ENCODE results near the gene NUMBL.
"Not testable (repeated sequence)": the region's sequence is repeated elsewhere in the genome, so short reads cannot be mapped to it uniquely, and the experiment has no call there.

NUMBL gene

GRCh38 chr19:40690050-40690692 is at the start of gene NUMBL:
Gene NUMBL (minus strand): TSS chr19:40690651. CDS start chr19:40690483, 168 bp downstream.
- DNase-seq: no peak

GRCh38 chr19:40739030-40739839 is 48.8 kb upstream of the NUMBL start:
- DNase-seq: no peak

DNA sequence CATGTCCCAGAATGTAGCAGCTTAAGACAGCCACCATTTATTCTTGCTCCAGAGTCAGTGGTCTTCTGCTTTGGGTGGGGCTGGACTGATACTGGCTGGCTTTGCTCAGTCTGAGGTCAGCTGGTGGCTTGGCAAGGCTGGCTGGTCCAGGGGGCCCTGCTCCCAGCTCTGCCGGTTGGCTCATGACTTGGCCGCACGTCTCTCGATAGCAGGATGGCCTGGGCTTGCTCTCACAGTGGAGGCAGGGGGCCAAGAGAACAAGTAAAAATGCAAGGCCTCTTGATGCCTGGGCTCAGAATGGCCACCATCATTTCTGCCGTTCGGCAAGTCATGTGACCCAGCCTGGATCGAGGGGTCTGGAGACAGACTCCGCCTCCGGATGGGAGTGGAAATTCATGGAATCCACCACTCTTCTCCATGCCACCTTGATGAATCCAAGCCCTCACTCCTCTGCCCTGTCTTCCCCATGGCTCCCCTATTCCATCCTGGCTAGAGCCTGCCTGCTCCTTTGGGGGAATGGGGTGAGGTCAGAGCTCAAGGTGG is 46.7 kb upstream of the NUMBL start:
- no peak for DNase-seq

DNA sequence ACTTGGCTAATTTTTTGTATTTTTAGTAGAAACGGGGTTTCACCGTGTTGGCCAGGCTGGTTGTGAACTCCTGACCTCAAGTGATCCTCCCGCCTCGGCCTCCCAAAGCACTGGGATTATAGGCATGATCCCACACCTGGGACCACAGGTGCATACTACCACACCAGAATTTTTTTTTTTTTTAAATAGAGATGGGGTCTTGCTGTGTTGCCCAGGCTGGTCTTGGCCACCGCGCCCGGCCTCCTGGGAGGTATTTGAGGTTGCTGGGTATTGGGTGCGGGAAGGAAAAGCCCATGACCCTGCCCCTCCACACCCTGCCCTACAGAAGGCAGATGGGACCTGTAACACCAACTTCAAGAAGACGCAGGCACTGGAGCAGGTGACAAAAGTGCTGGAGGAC is 46.2 kb upstream of the NUMBL start:
- DNase-seq: no peak

DNA sequence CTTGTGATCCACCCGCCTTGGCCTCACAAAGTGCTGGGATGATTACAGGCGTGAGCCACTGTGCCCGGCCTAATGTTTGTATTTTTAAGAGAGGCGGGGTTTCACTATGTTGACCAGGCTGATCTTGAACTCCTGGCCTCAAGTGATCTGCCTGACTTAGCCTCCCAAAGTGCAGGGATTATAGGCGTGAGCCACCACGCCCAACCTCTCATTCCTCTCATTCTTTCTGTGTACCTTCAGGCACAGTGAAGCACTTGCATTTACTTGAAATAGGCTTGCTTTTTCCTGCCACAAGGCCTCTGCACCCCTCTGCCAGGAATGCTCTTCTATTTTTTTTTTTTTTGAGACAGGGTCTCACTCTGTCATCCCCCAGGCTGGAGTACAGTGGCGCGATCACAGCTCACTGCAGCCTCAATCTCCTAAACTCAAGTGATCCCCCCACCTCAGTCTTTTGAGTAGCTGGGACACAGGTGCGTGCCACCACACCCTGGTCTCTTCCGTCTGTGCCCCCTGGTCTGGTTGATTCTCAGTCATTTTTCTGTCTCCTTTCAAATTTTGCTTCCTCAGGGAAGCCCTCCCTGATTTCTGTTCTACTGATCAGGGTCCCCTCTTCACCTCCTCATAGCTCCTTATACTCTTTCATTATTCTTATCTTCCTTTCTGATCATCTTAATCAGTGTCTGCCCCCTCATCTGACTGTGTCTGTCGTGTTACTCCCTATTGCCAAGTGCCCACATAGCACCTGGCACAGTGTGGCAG is 44.7 kb upstream of the NUMBL start:
- DNase-seq: no peak

- DNase-seq: no peak
Observed at GRCh38 chr19:40733149-40733548, 42.7 kb upstream of the NUMBL start.

DNA sequence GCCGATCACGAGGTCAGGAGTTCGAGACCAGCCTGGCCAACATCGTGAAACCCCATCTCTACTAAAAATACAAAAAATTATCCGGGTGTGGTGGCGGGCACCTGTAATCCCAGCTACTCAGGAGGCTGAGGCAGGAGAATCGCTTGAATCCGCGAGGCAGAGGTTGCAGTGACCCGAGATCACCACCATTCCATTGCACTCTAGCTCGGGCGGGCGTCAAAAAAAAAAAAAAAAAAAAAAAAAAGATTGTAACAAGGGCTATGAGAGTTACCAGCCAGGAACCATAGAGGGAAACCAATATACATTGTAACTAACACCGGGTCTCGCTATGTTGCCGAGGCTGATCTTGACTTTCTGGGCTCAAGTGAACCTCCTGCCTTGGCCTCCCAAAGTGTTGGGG is 41.9 kb upstream of the NUMBL start:
- DNase-seq: not testable (repeated sequence)

- not testable (repeated sequence) for DNase-seq
Observed at GRCh38 chr19:40730065-40730464, 39.6 kb upstream of the NUMBL start.

GRCh38 chr19:40726279-40726678 is 35.8 kb upstream of the NUMBL start:
- DNase-seq: no peak

- DNase-seq: no peak
Observed at GRCh38 chr19:40724855-40725254, 34.4 kb upstream of the NUMBL start.

DNA sequence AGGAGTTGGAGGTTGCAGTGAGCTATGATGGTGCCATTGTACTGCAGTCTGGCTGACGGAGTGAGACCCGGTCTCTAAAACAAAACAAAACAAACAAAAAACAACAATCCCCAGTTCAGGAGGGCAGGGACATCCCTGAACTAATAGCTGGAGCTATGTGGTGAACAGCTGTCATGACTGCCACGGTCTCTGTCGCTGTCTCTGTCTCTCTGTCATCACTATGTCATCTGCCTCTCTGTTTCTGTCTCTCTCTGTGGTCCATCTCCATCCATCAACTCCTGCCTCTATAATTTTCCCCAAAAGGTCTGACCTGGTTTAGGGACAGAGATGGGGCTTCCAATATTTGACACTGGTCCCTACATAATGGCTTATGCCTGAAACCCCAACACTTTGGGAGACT is 33.9 kb upstream of the NUMBL start:
- DNase-seq: no peak

GRCh38 chr19:40723661-40724254 is 33.3 kb upstream of the NUMBL start:
- no peak for DNase-seq

GRCh38 chr19:40721936-40722661 is 31.6 kb upstream of the NUMBL start:
- no peak for DNase-seq

DNA sequence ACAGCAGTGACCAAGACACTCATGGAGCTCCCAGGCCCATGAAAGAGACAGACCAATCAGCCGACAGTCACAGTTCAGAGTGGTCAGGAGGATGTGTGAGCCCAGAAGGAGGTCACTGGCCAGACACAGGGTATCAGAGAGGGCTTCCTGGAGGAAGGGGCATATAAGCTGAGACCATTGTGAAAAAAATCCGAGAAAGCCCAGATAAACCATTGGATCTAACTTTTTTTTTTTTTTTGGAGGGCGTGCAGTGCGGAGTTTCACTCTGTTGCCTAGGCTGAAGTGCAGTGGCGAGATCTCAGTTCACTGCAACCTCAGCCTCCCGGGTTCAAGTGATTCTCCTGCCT is 30.7 kb upstream of the NUMBL start:
- no peak for DNase-seq

GRCh38 chr19:40719414-40719894 is 29.0 kb upstream of the NUMBL start:
- no peak for DNase-seq

DNA sequence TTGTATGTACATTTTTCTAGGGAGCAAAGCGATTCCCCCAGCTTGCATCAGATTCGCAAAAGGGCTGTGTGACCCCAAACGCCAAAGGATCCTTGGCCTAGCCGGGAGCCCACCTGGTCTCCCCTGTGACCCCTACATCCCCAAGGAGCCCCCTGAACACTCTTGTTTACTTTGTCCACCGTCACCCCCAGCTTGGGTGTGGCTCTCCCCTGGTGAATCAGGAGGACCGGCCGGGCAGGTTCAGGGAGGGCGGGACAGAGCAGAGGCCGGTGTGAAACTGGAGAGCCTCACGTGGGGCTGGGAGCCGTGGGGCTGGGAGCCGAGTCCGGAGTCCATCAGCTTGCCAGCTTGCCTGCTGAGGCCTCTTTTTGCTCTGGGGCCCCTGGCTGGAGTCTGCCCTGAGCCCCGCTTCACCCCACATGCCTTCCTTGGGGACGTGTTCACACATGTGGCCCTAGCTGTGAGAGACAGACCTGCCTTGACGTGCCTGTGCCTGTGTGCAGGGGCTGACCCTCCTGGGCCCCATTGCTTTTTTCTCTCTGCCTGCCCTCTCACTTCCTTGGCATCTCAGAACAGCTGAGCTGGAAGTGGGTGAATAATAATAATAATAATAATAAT is 28.4 kb upstream of the NUMBL start:
- DNase-seq: no peak

- no peak for DNase-seq
Observed at GRCh38 chr19:40717880-40718773, 27.7 kb upstream of the NUMBL start.

DNA sequence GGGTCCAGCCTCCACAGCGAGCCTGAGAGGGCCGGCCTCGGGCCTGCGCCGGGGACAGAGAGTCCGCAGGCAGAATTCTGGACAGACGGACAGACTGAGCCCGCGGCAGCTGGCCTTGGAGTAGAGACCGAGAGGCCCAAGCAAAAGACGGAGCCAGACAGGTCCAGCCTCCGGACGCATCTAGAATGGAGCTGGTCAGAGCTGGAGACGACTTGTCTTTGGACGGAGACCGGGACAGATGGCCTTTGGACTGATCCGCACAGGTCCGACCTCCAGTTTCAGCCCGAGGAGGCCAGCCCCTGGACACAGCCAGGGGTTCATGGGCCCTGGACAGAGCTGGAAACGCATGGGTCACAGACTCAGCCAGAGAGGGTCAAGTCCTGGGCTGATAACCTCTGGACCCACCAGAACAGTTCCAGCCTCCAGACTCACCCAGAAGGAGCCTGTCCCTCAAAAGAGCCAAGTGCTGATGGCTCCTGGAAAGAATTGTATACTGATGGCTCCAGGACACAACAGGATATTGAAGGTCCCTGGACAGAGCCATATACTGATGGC is 27.0 kb upstream of the NUMBL start:
- no peak for DNase-seq

DNA sequence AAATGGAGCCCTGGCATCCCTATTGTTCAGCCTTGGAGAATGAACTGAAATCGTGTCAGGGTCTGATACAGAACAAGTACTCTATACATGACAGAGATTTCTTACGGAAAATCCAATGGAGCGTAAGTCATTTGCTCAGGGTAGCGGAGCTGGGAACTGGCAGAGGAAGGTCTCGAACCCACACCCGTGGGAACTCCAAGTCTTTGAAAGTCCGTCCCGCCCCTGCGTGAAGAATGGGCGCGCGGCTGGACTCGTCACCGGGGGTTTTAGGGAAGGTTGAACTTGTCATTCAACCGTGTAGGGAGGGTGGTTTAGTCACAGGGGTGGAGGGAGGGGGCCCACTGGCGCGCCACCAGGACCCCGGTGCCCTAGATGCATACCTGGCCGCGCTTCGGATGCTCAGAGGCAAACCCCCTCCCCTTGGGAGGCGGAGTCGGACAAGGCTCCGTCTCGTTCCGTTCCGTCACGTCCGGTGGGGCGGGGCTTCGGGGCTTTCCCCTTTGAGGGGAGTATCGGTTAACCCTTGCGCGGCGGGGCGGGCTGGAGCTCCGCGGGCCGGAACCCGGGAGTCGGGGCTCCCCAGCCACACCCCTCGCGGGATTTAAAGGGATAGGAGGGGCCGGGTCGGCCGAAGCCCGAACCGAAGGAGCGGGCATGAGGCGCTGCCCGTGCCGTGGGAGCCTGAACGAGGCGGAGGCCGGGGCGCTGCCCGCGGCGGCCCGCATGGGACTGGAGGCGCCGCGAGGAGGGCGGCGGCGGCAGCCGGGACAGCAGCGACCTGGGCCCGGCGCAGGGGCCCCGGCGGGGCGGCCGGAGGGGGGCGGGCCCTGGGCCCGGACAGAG is 26.3 kb upstream of the NUMBL start, which contains the start of the genes COQ8B and ITPKC:
COQ8B (minus strand) TSS at position 405 of the 843 bp plus-strand sequence. CDS start 2,254 bp downstream, outside the sequence.
ITPKC (plus strand) TSS at position 631 of the 843 bp plus-strand sequence; CDS start at position 655, 24 bp downstream.
- DNase-seq: peak; percentile 96 to 100 (median 99)

Data from activated naive CD4-positive, alpha-beta T cell (primary cell).